Measurements from ENCODE around the gene RIMKLA.

RIMKLA gene

GRCh38 chr1:42430286-42431135 is 49.9 kb downstream of the RIMKLA start:
- Mint-ChIP-seq H3K36me3 (ENCODE audit: low read depth) (no peaks in the 10 kb centered on the region), H3K27ac (no peak overlapping the region), H3K4me3 (no peak overlapping the region), H3K27me3 (no peaks in the 10 kb centered on the region), H3K9me3 (no peaks in the 10 kb centered on the region), H3K4me1 (no peaks in the 10 kb centered on the region)
- ATAC-seq = no peak
- no peak for DNase-seq

DNA sequence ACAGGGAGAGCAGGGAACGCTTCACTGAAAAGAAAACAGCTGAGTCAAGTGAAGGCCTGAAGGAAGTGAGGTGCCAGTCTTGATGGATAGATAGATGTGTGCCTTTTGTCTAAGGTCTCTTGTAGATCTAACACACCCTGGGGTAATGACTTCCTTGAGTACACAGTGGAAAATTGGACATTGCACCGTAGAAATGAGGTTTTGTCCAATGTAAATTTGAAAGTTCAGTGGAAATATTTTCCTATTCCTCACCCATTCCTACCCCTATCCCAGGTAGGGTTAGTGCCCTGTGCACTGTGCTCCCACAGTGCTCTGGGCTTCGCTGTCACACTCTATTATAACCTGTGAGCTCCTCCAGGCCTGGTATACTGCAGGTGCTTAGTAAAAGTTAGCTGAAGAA is 50.9 kb downstream of the RIMKLA start:
- Mint-ChIP-seq H3K36me3 (ENCODE audit: low read depth) (no peaks in the 10 kb centered on the region), H3K4me3 (no peak overlapping the region), H3K27me3 (no peaks in the 10 kb centered on the region), H3K4me1 (no peaks in the 10 kb centered on the region), H3K27ac (no peak overlapping the region), H3K9me3 (no peaks in the 10 kb centered on the region)
- ATAC-seq (no peak), DNase-seq (no peak)

DNA sequence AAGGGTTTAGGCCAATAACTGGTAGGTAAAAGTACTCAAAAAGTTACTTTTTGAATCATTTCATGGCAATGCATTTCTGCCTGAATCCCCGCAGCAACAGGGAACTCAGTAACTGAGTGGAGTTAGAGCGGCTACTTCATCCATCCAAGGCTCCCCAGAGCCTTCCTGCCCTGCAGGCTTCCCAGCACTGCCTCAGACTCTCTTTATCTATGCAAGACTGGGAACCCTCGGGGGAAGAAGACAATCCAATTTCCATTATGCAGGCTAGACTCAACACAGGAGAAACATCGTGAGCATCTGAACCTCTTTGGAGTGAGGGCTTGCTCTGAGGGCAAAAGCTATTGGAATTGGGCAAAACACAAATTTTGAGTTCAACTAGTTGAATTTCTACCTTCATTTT is 52.1 kb downstream of the RIMKLA start:
- no peaks in the 10 kb centered on the region for H3K4me1 Mint-ChIP-seq
- H3K36me3 Mint-ChIP-seq (ENCODE audit: low read depth) = no peaks in the 10 kb centered on the region
- no peak overlapping the region for H3K4me3 Mint-ChIP-seq
- DNase-seq (no peak), ATAC-seq (no peak)
- no peaks in the 10 kb centered on the region for H3K27me3 Mint-ChIP-seq
- H3K27ac Mint-ChIP-seq = no peak overlapping the region
- no peaks in the 10 kb centered on the region for H3K9me3 Mint-ChIP-seq

GRCh38 chr1:42433369-42433768 is 52.8 kb downstream of the RIMKLA start:
- no peaks in the 10 kb centered on the region for H3K4me1 Mint-ChIP-seq
- ATAC-seq (no peak), DNase-seq (no peak)
- no peaks in the 10 kb centered on the region for H3K36me3 Mint-ChIP-seq (ENCODE audit: low read depth)
- no peaks in the 10 kb centered on the region for H3K27me3 Mint-ChIP-seq
- no peak overlapping the region for H3K4me3 Mint-ChIP-seq
- no peak overlapping the region for H3K27ac Mint-ChIP-seq
- H3K9me3 Mint-ChIP-seq = no peaks in the 10 kb centered on the region

DNA sequence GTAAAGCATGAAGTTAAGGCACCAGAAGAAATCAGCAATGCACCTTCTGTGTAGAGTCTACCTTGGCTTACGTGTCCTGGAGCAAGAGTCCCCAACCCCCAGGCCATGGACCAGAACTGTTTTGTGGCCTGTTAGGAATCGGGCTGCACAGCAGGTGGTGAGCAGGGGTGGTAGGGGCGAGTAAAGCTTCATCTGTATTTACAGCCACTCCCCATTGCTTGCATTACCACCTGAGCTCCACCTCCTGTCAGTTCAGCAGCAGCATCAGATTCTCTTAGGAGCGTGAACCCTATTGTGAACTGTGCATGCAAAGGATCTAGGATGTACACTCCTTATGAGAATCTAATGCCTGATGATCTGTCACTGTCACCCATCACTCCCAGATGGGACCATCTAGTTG is 53.7 kb downstream of the RIMKLA start:
- H3K27ac Mint-ChIP-seq = no peak overlapping the region
- no peak overlapping the region for H3K4me3 Mint-ChIP-seq
- ATAC-seq = no peak
- no peaks in the 10 kb centered on the region for H3K27me3 Mint-ChIP-seq
- no peaks in the 10 kb centered on the region for H3K36me3 Mint-ChIP-seq (ENCODE audit: low read depth)
- no peaks in the 10 kb centered on the region for H3K9me3 Mint-ChIP-seq
- DNase-seq = no peak
- H3K4me1 Mint-ChIP-seq = no peaks in the 10 kb centered on the region

GRCh38 chr1:42439940-42440339 is 59.3 kb downstream of the RIMKLA start:
- H3K9me3 Mint-ChIP-seq = no peaks in the 10 kb centered on the region
- DNase-seq (no peak), ATAC-seq (no peak)
- H3K27me3 Mint-ChIP-seq = no peaks in the 10 kb centered on the region
- no peaks in the 10 kb centered on the region for H3K36me3 Mint-ChIP-seq (ENCODE audit: low read depth)
- H3K27ac Mint-ChIP-seq = no peak overlapping the region
- no peaks in the 10 kb centered on the region for H3K4me1 Mint-ChIP-seq
- no peak overlapping the region for H3K4me3 Mint-ChIP-seq

- Mint-ChIP-seq H3K27ac (no peak overlapping the region), H3K4me1 (no peaks in the 10 kb centered on the region), H3K36me3 (ENCODE audit: low read depth) (no peaks in the 10 kb centered on the region), H3K27me3 (no peaks in the 10 kb centered on the region), H3K4me3 (no peak overlapping the region), H3K9me3 (no peaks in the 10 kb centered on the region)
- DNase-seq (no peak), ATAC-seq (no peak)
These were observed 62.1 kb downstream of the RIMKLA start for GRCh38 chr1:42442662-42443061.

- Mint-ChIP-seq H3K9me3 (no peaks in the 10 kb centered on the region), H3K27me3 (no peaks in the 10 kb centered on the region), H3K27ac (no peak overlapping the region), H3K4me1 (no peaks in the 10 kb centered on the region), H3K4me3 (no peak overlapping the region), H3K36me3 (ENCODE audit: low read depth) (no peaks in the 10 kb centered on the region)
- ATAC-seq (no peak), DNase-seq (no peak)
These were observed 68.7 kb downstream of the RIMKLA start for GRCh38 chr1:42449256-42449655.

DNA sequence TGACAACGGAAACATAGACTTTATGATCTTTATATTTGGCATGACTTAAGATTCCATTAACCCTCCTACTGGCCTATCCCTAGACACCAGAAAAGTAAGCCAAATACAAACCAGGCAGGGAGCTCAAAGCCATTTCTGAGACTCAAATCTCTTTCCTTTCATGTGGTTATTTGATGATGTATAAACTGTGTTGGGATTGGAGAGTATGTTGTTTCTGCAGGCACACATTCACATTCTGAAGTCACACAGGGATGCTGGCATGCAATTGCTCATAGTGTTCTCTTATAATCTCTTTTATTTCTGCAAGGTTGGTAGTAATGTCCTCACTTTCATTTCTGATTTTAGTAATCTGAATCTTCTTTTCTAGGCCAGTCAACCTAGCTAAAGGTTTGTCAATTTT is 69.5 kb downstream of the RIMKLA start:
- Mint-ChIP-seq H3K27ac (no peak overlapping the region), H3K27me3 (no peaks in the 10 kb centered on the region), H3K4me1 (no peaks in the 10 kb centered on the region), H3K36me3 (ENCODE audit: low read depth) (no peaks in the 10 kb centered on the region), H3K4me3 (no peak overlapping the region), H3K9me3 (no peaks in the 10 kb centered on the region)
- no peak for ATAC-seq
- no peak for DNase-seq

DNA sequence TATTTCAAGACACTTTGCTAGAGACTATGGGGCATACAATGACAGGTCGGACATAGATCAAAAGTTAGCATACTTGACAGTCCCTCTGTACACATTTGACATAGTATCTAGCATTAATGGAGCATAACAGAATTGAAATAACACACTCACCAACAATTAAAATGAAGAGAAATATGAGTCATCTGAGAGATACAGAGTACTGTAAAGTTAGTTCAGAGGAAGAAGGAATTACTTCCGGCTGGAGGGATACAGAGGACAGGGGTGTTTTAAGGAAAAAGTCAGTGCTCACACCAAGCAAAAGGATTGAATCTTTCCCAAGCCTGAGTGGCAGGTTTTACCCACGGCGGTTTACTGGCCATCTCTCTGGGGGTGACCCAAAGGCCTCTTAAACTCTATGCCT is 72.8 kb downstream of the RIMKLA start:
- no peak for DNase-seq
- no peaks in the 10 kb centered on the region for H3K9me3 Mint-ChIP-seq
- peaks cover 2% of the 10 kb centered on the region for H3K27me3 Mint-ChIP-seq
- peaks cover 26% of the 10 kb centered on the region for H3K4me1 Mint-ChIP-seq
- H3K36me3 Mint-ChIP-seq (ENCODE audit: low read depth) = peaks cover 15% of the 10 kb centered on the region
- ATAC-seq = no peak
- no peak overlapping the region for H3K4me3 Mint-ChIP-seq
- peak overlapping the region; percentile 12 for H3K27ac Mint-ChIP-seq

DNA sequence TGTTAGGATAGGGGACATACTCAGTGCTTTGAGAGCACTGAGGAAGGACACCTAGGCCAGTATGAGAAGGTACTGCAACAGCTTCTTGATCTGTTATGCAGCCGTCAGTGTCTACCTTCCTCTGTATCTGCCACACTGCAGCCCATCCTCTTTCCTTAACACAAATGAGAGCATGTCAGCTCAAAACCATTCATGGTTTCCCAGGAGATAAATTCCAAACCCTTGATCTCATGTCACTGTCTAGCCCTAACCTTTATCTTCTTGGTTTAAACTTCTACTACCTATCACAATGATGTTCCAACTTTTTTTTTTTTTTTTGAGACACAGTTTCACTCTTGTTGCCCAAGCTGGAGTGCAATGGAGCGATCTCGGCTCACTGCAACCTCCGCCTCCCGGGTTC is 73.8 kb downstream of the RIMKLA start:
- Mint-ChIP-seq H3K9me3 (no peaks in the 10 kb centered on the region), H3K4me3 (no peak overlapping the region), H3K27me3 (peaks cover 2% of the 10 kb centered on the region), H3K27ac (no peak overlapping the region), H3K36me3 (ENCODE audit: low read depth) (peaks cover 24% of the 10 kb centered on the region), H3K4me1 (peaks cover 34% of the 10 kb centered on the region)
- no peak for DNase-seq
- ATAC-seq = no peak

GRCh38 chr1:42456010-42456753 is 75.6 kb downstream of the RIMKLA start, which contains the start of the genes PPCS and ZMYND12:
Gene PPCS (plus strand): TSS chr1:42456543. CDS start chr1:42456566, 23 bp downstream.
Gene ZMYND12 (minus strand): TSS chr1:42456022. CDS start chr1:42455997, 25 bp downstream.
- peak; percentile 93 for DNase-seq
- peak within 1 kb of the TSS; percentile 100 for H3K27ac Mint-ChIP-seq
- no peaks in the 10 kb centered on the region for H3K9me3 Mint-ChIP-seq
- H3K4me3 Mint-ChIP-seq = peak within 1 kb of the TSS; percentile 94
- H3K4me1 Mint-ChIP-seq = peaks cover 38% of the 10 kb centered on the region
- H3K36me3 Mint-ChIP-seq (ENCODE audit: low read depth) = peaks cover 39% of the 10 kb centered on the region
- H3K27me3 Mint-ChIP-seq = peaks cover 2% of the 10 kb centered on the region
- peak; percentile 92 for ATAC-seq

DNA sequence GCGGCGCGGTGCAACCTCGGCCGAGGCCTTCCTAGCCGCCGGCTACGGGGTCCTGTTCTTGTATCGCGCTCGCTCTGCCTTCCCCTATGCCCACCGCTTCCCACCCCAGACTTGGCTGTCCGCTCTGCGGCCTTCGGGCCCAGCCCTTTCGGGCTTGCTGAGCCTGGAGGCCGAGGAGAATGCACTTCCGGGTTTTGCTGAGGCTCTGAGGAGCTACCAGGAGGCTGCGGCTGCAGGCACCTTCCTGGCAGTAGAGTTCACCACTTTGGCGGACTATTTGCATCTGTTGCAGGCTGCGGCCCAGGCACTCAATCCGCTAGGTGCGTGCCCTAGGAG is 76.1 kb downstream of the RIMKLA start:
- ATAC-seq = peak; percentile 53
- Mint-ChIP-seq H3K4me3 (peak overlapping the region; percentile 94), H3K4me1 (peaks cover 38% of the 10 kb centered on the region), H3K27ac (peak overlapping the region; percentile 100), H3K36me3 (ENCODE audit: low read depth) (peaks cover 39% of the 10 kb centered on the region), H3K27me3 (peaks cover 2% of the 10 kb centered on the region), H3K9me3 (no peaks in the 10 kb centered on the region)
- DNase-seq = peak; percentile 55

DNA sequence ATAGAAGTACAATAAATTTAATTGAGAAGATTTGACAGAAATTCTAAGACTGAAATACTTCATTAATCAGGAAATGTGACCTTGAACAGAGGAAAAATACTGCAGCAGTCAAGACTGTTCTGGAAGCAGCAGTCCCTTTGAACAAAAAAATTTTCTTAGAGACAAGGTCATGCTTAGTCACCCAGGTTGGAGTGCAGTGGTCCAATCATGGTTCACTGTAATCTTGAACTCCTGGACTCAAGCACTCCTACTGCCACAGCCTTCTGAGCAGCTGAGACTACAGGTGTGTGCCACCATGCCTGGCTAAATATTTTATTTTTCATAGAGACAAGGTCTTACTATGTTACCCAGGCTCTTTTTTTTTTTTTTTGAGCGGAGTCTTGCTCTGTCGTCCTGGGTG is 80.6 kb downstream of the RIMKLA start:
- ATAC-seq = no peak
- H3K9me3 Mint-ChIP-seq = no peaks in the 10 kb centered on the region
- DNase-seq = no peak
- no peaks in the 10 kb centered on the region for H3K27me3 Mint-ChIP-seq
- no peak overlapping the region for H3K4me3 Mint-ChIP-seq
- peaks cover 38% of the 10 kb centered on the region for H3K36me3 Mint-ChIP-seq (ENCODE audit: low read depth)
- peak overlapping the region; percentile 11 for H3K27ac Mint-ChIP-seq
- peaks cover 49% of the 10 kb centered on the region for H3K4me1 Mint-ChIP-seq
